Activated CD8-positive, alpha-beta memory T cell treated with anti-CD3 and anti-CD28 coated beads for 1 hour (primary cell): Measurements from ENCODE around the gene DPH3.

Source experiments
- DNase-seq, 2 donors: peaks; one replicate each; pipeline ENCODE4 v3.0.0-alpha.2; 2020; ENCODE audit warnings: low read depth in 1 of 2; ENCODE audit errors: extremely low read depth in 1 of 2

The DPH3 gene

DNA sequence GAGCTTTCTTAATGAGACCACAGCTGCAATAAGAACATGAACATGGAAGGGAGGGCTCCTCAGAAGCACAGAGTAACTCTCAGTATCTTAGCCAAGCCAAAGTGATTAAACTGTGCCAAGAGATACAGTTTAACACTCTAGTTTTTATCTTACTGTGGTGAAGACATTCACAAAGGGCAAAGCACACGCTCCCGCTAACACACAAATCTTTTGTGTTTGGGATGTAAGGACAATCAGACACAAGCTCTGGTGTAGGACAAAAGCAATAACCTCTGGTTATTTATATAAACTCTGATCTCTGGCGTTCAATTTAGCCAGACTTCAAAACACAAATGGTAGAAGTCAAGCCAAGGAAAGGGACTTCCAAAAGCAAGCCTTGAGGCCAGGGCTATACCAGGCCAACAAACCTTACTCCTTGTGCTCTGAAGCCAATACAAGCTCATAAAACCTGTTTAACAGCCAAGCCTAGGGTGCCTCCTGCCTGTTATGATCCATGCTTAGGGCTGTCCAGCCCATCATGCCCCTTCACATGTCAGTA, 27.8 kb downstream of the DPH3 start:
- DNase-seq, result no peak

DNA sequence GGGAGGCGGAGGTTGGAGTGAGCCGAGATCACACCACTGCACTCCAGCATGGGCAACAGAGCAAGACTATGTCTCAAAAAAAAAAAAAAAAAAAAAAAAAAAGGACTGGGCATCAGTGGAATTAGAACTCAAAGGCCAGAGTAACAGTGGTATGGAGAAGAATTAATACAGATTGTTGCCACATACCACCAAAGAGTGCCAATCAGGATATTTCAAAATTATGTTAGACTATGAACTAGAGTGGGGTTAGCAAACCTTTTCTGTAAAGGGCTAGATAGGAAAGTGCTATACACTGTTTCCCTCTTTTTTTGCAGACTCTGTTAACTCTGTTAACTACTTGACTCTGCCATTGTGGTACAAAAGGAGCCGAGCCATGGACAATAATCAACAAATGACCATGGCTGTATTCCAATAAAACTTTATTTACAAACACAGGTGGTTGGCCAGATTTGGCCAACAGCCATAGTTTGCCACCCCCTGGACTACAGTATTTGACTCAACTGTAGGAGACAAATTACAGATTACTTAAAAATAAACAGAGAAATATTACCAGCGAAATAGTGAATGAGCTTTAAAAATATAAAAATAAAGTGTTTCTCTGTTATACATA, 28.6 kb downstream of the DPH3 start:
- DNase-seq, result no peak

DNA sequence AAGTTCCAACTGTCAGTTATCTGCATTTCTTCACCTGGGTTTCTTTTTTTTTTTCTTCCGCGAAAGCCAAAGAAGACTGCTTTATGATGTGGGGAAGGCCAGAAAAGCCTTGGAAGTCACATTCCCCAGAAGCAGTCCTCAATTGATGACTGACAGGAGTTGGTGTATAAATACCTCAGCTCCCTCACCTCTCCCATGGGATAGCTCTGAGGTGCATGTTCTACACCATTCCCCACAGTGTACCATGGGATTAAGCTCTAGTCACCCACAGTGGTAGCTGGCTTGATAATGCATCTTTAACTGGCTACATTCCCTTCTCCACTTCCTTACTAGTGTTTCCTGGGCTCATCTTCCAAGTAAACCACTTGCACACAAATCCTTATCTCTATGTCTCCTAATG, 30.5 kb downstream of the DPH3 start:
- DNase-seq, result no peak

DNA sequence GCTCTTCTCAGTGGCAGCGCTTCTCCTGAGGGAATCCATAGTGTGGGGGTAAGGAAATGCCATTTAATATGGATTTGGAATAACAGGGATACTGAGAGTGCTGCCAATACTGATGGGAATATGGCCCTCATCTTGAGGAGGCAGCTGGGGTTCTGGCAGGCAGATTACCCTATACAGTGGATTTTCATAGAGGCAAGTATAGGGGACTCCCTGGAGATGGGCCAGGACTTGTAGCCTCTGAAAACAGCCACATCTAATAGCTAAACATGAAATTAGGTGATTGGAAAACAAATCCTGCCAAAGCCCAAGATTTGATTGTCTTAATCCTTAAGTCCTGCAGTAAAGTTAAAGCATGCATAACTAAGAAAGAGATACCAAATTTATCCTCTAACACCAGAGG, 30.9 kb downstream of the DPH3 start:
- DNase-seq, result no peak

DNA sequence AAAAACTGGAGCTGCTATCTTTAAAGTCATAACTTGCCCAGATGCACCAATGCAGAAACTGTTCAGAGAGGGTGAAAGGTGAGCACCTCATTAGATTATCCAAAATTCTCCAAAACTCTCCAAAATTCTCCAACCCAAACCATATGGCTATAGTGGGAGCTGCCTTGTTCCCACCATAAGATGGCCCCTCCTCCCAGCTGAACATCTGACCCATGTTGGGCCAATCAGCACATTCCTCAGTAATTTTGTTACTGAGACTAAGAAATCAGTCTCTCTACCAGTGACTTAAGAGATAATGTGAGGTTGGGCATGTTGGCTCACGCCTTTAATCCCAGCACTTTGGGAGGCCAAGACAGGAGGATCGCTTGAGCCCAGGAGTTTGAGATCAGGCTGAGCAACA, 32.8 kb downstream of the DPH3 start:
- no peak for DNase-seq

DNA sequence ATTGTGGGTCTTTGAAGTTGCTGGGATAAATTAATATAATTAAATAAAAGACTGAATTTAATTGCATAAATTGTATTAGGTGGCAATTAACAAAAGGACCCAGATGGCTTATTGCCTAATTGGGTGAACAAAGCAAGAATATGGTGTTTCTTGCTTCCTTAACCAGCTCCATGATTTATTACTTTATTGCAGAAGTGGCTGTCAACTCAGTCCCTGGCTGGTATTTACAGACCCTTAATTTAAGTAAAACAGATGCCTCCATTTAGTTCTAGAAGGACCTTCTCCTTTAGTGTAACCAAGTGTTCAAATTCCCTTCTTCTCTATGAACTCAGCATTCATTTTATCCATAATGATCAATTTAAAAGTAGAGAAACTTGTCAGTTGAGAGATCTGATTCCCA, 35.1 kb downstream of the DPH3 start:
- DNase-seq, result no peak

DNA sequence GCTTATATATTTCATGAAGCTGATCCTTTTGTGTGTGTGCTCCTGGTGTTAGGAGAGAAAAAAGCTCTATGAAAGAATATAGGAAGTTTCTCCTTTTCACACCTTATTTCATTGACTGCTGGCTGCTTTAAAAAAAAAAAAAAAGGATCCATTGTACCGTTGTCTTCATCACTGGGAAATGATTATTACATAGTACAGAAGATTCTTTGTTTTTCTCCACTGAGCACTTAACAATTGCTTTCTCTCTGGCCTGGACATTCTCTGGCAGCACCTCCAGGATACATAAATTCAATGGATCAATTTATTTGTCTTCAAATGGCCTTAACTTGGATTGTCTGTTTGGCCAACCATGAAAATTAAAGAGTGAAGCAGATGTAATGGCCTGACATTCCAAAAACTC, 37.2 kb downstream of the DPH3 start:
- no peak for DNase-seq

DNA sequence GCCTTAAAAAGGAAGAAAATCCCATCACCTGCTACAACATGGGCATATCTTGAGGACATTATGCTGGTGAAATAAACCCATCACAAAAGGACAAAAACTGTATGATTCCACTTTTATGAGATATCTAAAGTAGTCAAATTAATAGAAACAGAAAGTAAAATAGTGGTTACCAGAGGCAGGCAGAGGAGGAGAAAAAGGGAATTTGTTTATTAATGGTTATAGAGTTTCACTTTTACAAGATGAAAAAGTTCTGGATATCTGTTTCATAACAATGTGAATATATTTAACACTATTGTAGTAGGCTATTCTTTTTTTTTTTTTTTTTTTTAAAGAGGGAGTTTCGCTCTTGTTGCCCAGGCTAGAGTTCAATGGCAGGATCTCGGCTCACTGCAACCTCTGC, 40.4 kb downstream of the DPH3 start:
- no peak for DNase-seq

DNA sequence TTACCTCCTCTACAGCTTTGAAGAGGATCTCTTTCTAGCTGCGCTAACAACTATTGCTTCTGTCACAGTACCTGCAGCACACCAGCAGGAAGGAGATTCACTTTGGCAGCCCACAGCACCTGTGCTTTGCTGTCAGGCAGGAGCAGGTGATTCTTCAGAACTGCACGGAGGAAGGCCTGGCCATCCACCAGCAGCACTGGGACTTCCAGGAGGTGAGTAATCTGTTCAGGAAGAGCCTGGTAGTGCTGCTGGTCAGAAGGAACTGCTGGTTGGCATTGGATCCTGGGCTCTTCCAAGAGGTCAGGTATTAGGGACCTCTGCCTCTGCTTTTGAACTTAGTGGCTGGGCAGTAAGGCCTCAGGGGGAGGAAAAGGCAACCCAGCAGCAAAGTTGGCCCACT, 42.2 kb downstream of the DPH3 start:
- no peak for DNase-seq

DNA sequence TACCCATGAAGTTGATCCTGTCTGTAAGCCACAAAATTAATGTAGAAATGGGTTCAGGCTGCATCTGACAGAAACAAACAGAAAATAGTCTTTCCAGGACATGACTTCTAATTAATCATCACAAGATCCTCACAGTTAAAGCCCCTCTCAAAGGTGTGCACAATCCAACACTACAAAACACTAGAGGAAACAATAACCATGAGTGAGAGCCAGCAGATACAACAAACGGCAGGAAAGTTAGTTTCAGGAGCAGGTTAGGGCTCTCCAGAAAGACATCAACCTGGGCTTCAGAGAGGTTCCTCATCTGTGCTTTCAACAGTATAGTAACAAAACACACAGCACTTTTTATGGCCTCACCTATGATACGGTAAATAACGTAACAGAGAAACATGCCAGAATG, 42.8 kb downstream of the DPH3 start:
- no peak for DNase-seq

DNA sequence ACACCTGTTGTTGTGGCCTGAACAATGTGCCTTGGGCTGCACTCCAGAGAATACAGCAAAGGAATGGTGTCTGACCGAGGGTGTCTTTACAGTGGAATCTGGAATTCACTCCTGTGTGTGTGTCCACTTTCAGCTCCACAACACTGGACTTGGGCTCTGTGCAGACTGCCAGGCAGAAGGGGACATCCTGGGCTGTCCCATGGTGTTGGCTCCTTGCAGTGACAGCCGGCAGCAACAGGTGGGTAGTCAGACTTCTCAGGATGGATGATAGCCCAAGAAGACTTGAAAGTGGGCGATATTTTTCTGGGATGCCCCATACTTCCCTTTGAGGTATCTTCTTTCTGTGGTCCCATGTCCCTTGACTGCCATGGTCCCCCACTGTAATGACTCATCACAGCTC, 45.0 kb downstream of the DPH3 start:
- DNase-seq, result no peak

DNA sequence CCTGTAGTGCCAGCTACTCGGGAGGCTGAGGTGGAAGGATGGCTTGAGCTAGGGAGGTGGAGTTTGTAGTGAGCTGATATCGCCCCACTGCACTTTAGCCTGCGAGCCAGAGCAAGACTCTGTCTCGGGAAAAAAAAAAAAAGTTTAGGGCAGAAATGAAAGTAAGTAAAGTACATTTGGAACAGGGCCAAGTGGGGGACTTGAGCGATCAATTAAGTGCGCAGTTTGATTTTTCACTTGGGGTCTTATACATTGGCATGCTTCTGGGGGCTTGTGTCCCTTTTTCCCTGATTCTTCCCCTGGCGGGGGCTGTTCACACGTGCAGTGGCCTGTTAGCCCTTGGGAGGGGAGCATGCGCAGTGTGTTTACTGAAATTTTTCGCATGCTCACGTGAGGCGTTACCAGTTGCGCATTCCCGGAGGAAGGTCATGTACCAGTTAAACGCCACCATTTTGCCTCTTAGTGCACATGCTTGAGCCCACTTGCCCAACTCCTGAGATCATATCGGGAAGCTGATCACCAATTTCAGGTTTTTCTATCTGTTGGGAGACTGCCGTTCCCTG, 48.3 kb downstream of the DPH3 start:
- DNase-seq, result no peak

DNA sequence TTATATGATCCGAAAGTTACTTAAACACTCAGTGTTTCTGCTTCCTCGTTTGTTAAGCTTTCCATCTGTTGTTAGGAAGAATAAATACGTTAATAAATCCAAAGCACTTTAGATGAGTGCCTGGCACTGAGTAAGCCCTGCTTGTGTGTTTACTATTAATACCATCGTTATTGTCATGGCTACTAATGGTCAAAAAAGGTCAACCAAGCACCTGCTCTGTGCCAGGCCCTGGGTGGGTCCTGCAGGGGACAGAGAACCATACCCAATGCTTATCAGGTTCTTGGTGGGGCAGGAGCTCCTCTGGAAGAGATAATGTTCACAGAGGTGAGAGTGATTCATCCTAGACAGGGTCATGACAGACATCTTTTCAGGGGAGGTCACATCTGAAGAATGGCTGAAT, 50.4 kb downstream of the DPH3 start:
- DNase-seq, result no peak

DNA sequence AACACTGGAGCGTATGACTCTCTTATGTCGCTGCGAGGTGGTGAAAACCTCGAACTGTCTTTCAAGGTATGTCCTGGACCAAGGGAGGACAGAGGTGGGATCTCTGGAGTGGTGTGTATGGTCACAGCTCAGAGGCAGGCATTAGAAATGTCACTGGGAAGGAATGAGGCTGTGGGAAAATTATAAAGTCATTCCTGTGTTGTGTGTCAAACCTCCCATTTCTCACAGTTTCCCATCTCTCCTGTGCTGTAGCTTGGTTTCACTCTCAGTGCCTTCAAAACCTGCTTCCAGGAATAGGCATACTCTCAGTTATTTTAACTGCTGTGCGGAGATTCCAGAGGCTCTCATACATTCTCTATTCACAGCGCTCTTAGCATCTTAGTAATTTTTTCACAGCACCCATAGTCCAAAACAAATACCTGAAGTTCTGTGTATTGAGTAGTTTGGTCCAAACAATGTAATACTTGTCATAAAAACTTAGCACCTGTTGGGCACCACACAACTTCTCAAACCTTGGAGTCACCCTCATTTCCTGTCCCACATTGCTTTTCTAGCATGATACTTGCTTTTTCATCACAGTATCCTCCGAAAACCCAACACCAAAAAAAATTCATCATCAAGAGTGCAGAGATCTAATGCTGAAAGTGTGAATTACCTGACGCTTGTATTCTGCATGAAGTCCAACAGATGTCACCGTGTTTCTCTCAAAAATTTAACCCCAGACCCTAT, 53.4 kb downstream of the DPH3 start:
- no peak for DNase-seq
